ENCODE measurements around the gene EPN2. TPM values are rescaled to one million over a fixed set of nuclear protein-coding genes. Genes with fewer than 3 reads are reported as not detected.
A peak's percentile ranks its signal among the peaks of the same experiment; 100 is the strongest.

Gene EPN2
- total and polyA plus RNA-seq, 9 donors: 21.6 to 68.9 (median 52.7) TPM

GRCh38 chr17:19287651-19288050 lies 50.5 kb downstream of the EPN2 start:
- intact Hi-C loops (cut with DNase I): no loop called here
- no peaks in the 10 kb centered on the region for H3K36me3 ChIP-seq
- WGBS, 3 donors: 80 to 90% (median 82%) methylated on average over 2 of the region's 2 CpGs
- TF ChIP-seq CTCF (IDR thresholded peaks at IDR 0.05): no peak
- no peak for TF ChIP-seq EP300 (IDR thresholded peaks at IDR 0.05)
- TF ChIP-seq POLR2A (IDR thresholded peaks at IDR 0.05): no peak
- no peak overlapping the region for H3K27ac ChIP-seq
- no peak for DNase-seq
- no peak overlapping the region for H3K4me3 ChIP-seq
- H3K4me1 ChIP-seq (ENCODE audit: insufficient read depth): peaks cover 20% of the 10 kb centered on the region
- no peaks in the 10 kb centered on the region for H3K27me3 ChIP-seq
- no peaks in the 10 kb centered on the region for H3K9me3 ChIP-seq

DNA sequence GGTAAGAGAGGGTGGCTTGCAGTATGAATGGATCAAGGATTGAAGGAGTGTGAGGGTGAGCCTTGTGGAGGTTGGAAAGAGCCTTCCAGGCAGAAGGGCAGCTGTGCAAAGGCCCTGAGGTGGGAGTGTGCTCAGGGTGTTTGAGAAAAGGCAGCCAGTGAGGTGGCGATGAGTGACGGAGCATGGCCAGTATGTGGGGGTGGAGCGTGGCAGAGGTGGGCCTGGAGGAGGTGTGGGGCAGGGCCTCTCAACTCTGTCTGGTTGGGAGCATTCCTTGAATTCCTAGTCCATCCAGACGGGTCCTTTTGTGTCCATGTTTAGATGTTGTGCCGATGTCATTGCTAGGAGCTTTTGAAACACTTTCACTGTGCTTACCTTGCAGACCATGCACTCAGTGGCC lies 51.3 kb downstream of the EPN2 start:
- DNase-seq: no peak
- H3K4me1 ChIP-seq (ENCODE audit: insufficient read depth): peaks cover 20% of the 10 kb centered on the region
- H3K9me3 ChIP-seq: no peaks in the 10 kb centered on the region
- no peaks in the 10 kb centered on the region for H3K36me3 ChIP-seq
- TF ChIP-seq POLR2A (IDR thresholded peaks at IDR 0.05) (no peak), CTCF (IDR thresholded peaks at IDR 0.05) (no peak), EP300 (IDR thresholded peaks at IDR 0.05) (no peak)
- intact Hi-C loops (cut with DNase I): no loop called here
- H3K27ac ChIP-seq: no peak overlapping the region
- H3K27me3 ChIP-seq: no peaks in the 10 kb centered on the region
- WGBS, 3 donors: 77 to 86% (median 79%) methylated on average over 5 of the region's 5 CpGs
- no peak overlapping the region for H3K4me3 ChIP-seq

GRCh38 chr17:19290066-19290705 lies 53.0 kb downstream of the EPN2 start:
- H3K4me1 ChIP-seq (ENCODE audit: insufficient read depth): peaks cover 15% of the 10 kb centered on the region

GRCh38 chr17:19291646-19292376 lies 54.6 kb downstream of the EPN2 start:
- DNase-seq: no peak
- peaks cover 11% of the 10 kb centered on the region for H3K4me1 ChIP-seq (ENCODE audit: insufficient read depth)

More at GRCh38 chr17:19290066-19290705, 53.0 kb downstream of the EPN2 start:
- peak overlapping the region in 1 of 2 donors; percentile 9 for H3K27ac ChIP-seq
- H3K4me3 ChIP-seq: no peak overlapping the region
- no peaks in the 10 kb centered on the region for H3K27me3 ChIP-seq
- 23 to 29% (median 23%) methylated on average over 9 of the region's 9 CpGs for WGBS, 3 donors
- intact Hi-C loops (cut with DNase I): no loop called here
- H3K9me3 ChIP-seq: no peaks in the 10 kb centered on the region
- no peak for TF ChIP-seq CTCF (IDR thresholded peaks at IDR 0.05)
- TF ChIP-seq POLR2A (IDR thresholded peaks at IDR 0.05): no peak
- TF ChIP-seq EP300 (IDR thresholded peaks at IDR 0.05): no peak
- H3K36me3 ChIP-seq: no peaks in the 10 kb centered on the region
- DNase-seq: peak in 2 of 5 donors; percentile 42 to 50

More at GRCh38 chr17:19291646-19292376, 54.6 kb downstream of the EPN2 start:
- intact Hi-C loops (cut with DNase I): no loop called here
- WGBS, 3 donors: 85 to 93% (median 92%) methylated on average over 12 of the region's 12 CpGs
- no peak overlapping the region for H3K4me3 ChIP-seq
- H3K9me3 ChIP-seq: no peaks in the 10 kb centered on the region
- no peak overlapping the region for H3K27ac ChIP-seq
- H3K36me3 ChIP-seq: no peaks in the 10 kb centered on the region
- no peak for TF ChIP-seq EP300 (IDR thresholded peaks at IDR 0.05)
- TF ChIP-seq POLR2A (IDR thresholded peaks at IDR 0.05): no peak
- no peak for TF ChIP-seq CTCF (IDR thresholded peaks at IDR 0.05)
- H3K27me3 ChIP-seq: no peaks in the 10 kb centered on the region
